AG10803 (cell line): ENCODE results near the gene SIGLEC11.
"Not testable (repeated sequence)": the region's sequence is repeated elsewhere in the genome, so short reads cannot be mapped to it uniquely, and the experiment has no call there.

Experiments used
- DNase-seq: peaks from one replicate; pipeline ENCODE4 v3.0.0; 2010; ENCODE audit warnings: low read depth
- H3K4me3 ChIP-seq: 2 replicates; pipeline ENCODE4 v1.5.1; 2011; ENCODE audit warnings: mild to moderate bottlenecking, low read length, control low read depth
- TF ChIP-seq, protein P1 (sequence below): conservative IDR thresholded peaks from 2 replicates; pipeline ENCODE4 v1.5.1; 2011; ENCODE audit warnings: mild to moderate bottlenecking, low read length, control low read depth, inconsistent platforms

The SIGLEC11 gene

DNA sequence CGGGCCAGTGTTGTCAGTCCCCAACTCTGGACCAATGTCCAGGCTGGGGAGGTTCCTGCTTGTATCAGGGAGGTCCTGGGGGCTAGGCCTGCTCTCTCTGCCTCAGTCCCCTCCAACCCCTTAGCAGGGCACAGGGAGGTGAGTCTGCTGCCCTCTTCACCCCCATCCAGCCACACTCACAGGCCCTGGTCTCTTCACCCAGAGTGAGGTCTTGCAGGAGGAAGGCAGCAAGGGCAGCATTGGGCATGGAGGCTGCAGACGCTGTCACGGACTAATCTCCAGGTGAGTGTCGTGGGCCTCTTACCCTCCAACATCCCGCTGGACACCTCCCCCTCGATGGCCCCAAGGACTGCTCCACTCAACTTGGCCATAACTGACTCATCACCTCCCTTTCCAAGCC, 11.9 kb upstream of the SIGLEC11 start:
- DNase-seq = no peak
- H3K4me3 ChIP-seq = no peak overlapping the region
- TF ChIP-seq, protein P1, sequence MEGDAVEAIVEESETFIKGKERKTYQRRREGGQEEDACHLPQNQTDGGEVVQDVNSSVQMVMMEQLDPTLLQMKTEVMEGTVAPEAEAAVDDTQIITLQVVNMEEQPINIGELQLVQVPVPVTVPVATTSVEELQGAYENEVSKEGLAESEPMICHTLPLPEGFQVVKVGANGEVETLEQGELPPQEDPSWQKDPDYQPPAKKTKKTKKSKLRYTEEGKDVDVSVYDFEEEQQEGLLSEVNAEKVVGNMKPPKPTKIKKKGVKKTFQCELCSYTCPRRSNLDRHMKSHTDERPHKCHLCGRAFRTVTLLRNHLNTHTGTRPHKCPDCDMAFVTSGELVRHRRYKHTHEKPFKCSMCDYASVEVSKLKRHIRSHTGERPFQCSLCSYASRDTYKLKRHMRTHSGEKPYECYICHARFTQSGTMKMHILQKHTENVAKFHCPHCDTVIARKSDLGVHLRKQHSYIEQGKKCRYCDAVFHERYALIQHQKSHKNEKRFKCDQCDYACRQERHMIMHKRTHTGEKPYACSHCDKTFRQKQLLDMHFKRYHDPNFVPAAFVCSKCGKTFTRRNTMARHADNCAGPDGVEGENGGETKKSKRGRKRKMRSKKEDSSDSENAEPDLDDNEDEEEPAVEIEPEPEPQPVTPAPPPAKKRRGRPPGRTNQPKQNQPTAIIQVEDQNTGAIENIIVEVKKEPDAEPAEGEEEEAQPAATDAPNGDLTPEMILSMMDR = no peak

DNA sequence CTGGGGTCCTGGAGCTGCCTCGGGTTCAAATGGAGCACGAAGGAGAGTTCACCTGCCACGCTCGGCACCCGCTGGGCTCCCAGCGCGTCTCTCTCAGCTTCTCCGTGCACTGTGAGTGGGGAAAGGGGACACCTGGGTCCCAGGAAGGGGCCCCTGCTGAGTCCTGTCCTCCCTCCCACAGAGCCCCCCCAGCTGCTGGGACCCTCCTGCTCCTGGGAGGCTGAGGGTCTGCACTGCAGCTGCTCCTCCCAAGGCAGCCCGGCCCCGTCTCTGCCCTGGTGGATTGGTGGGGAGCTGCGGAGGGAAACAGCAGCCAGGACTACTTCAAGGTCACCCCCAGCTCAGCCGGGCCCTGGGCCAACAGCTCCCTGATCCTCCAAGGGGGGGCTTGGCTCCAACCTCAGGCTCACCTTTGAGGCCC, 11.0 kb upstream of the SIGLEC11 start:
- H3K4me3 ChIP-seq = no peak overlapping the region
- no peak for DNase-seq
- TF ChIP-seq, protein P1 = no peak

DNA sequence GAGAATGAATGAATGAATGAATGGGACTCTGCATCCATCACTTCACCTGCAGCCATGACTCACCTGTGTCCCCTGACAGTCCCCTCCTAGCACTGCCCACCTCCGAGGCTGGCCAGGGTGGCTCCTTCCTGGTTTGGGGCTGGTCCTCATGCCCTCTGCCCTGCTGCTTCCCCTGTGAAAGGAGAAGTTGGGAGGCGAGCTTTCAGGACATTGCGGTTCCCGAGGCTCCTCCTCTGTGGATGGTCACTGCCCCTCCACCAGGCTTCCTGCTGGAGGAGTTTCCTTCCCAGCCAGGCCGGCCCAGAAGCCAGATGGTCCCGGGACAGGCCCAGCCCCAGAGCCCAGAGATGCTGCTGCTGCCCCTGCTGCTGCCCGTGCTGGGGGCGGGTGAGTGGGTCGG, 8.4 kb upstream of the SIGLEC11 start:
- H3K4me3 ChIP-seq, DNase-seq: not testable (repeated sequence)

DNA sequence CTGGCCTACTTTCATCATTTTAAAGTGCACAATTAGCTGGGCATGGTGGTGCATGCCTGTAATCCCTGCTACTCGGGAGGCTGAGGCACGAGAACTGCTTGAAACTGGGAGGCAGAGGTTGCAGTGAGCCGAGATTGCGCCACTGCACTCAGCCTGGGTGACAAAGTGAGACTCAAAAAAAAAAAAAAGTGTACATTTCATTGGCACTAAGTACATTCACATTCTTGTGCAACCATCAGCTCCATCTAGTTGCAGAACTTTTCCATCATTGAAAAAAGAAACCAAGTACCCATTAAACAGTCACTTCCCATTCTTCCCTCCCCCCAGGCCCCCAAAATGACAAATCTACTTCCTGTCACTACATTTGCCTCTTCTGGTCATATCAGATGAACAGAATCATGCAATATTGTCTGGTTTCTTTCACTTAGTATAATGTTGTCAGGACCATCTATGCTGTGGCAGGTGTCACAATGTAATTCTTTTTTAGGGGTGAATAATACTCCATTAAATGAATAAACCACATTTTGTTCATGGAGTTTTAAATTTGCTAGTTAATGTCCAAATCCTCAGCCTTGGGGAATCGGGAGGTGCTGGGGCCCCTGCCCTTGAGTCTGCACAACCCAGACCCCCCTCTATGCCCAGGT, 7.4 kb upstream of the SIGLEC11 start:
- no peak overlapping the region for H3K4me3 ChIP-seq
- TF ChIP-seq, protein P1 = no peak

DNA sequence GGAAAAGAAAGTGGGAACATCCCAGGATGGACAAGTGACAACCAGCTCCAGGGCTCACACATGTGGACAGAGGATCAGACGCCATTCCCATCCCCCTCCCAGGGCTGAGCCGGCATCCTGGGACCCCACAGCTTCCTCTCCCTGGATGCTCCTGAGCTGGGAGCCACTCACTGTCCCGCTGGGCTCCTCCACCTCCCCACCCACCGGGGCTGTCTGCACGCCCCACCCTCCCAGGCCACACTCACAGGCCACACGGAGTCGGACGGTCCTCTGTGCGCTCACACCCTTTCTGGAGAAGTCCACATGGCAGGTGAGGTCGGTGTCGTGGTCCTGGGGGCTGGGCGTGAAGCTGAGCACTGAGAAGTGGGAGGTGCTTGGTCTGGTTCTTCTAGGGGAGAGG, 1.1 kb downstream of the SIGLEC11 start:
- not testable (repeated sequence) for DNase-seq, H3K4me3 ChIP-seq

More for the DNA sequence above, 7.4 kb upstream of the SIGLEC11 start:
- no peak for DNase-seq

DNA sequence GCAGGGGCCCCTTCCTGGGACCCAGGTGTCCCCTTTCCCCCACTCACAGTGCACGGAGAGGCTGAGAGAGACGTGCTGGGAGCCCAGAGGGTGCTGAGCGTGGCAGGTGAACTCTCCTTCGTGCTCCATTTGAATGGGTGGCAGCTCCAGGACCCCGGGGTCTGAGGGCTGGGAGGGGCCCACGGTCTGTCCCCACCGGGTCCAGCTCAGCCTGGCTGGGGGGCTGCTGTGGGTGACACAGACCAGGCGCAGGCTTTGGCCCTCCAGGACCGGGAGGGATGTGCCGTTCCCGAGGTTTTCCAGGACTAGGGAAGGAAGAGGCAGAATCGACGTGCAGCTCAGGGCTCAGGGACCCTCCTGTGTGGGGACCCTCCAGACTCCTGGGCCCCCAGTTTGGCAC, 2.4 kb downstream of the SIGLEC11 start:
- H3K4me3 ChIP-seq, DNase-seq: not testable (repeated sequence)

DNA sequence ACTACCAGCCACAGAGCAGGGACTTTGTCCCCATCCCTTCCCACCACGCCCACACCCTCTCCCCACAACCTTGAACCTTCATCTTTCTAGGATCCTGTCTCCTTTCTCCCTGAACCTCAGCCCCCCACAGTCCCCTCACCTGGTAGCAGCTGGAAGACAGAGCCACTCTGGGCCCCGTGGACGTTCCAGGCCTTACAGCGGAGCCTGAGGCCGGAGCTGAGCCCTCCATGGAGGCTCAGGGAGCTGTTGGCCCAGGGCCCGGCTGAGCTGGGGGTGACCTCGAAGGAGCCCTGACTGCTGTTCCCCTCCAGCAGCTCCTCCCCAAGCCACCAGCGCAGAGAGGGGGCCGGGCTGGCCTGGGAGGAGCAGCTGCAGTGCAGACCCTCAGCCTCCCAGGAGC, 2.8 kb downstream of the SIGLEC11 start:
- DNase-seq, H3K4me3 ChIP-seq: not testable (repeated sequence)

DNA sequence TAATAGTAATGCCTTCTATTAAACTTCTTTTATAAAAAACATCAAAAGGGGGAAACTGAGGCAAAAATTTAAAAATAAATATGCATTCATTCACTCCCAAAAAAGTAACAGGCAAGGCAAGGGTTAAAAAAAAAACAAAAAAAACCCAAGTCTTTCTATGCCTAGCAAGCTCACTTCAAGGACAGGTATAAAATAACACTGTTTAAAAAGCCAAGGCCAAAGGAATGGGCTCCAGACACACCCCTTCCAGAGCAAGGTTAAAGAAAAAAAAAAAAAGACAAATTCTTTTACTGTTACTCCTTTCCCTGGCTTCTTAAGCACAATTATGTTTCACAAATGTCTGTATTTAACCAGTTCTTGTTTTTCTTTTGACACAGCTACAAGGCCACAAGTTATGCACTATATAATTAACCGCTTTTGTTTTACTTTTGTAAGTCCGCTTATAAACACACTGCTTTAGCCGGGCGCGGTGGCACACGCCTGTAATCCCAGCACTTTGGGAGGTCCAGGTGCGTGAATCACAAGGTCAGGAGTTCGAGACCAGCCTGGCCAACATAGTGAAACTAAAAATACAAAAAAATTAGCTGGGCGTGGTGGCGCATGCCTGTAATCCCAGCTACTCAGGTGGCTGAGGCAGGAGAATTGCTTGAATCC, 3.6 kb downstream of the SIGLEC11 start:
- TF ChIP-seq, protein P1 = no peak
- H3K4me3 ChIP-seq = no peak overlapping the region
- no peak for DNase-seq

DNA sequence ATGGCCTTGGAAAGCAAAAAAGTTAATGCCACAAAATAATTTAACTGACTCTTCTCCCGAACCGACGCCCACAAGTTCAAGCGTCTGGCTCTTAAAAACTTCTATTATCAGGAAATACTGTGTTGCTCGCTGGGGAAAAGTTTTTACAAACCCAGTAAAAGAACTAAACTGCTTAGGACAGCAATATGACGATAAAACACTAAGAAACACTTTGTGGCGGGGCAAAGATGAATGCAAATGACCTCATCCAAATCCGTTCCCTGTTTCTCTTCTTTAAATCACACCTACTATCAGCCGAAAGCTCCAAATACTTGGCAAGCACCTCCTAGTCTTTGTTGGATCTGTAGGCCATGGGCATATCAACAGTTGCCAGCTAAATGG, 4.9 kb downstream of the SIGLEC11 start:
- DNase-seq = no peak
- no peak overlapping the region for H3K4me3 ChIP-seq
- TF ChIP-seq, protein P1 = no peak
